Measurements from ENCODE around the gene CEP152. TPM values are rescaled to one million over a fixed set of nuclear protein-coding genes. Genes with fewer than 3 reads are reported as not detected.
A peak's percentile ranks its signal among the peaks of the same experiment; 100 is the strongest.

Gene CEP152
- total RNA-seq, 4 donors from 2014 or later: 0.51 to 2.4 (median 1.4) TPM

GRCh38 chr15:48811325-48811958 is 573 bp upstream of the CEP152 start:
- Histone ChIP-seq H3K4me1 (peaks cover 0 to 8% of the 10 kb centered on the region in 2 donors), H3K27ac (peak overlapping the region in 1 of 4 donors; percentile 28), H3K4me3 (peak overlapping the region; percentile 67 to 88 (median 79)), H3K9me3 (no peaks in the 10 kb centered on the region), H3K36me3 (no peaks in the 10 kb centered on the region), H3K27me3 (no peaks in the 10 kb centered on the region)
- ATAC-seq (peak; percentile 12 to 17), DNase-seq (no peak)
- intact Hi-C loops (cut with DNase I; ENCODE audit: low total_unique reads) (loop anchor here (5.0 kb wide), 2 partner anchors 151 to 811 kb away; partner anchors contain the start of genes DTWD1, FAM227B and SHC4), in situ Hi-C loops (cut with MboI; ENCODE audit: low sequenced_read_pairs in 4 of 4) (loop anchor here in 3 of 4 donors (25.0 kb wide), 1 partner anchor 449 kb away; no protein-coding TSS in a partner anchor)
- TF ChIP-seq POLR2A (IDR thresholded peaks at IDR 0.05) (no peak), CTCF (IDR thresholded peaks at IDR 0.05 in 4 of 5, conservative IDR thresholded peaks at IDR 0.05 in 1 of 5) (no peak)

- no peaks in the 10 kb centered on the region for H3K9me3 ChIP-seq
- no peak overlapping the region for H3K4me3 ChIP-seq
- H3K4me1 ChIP-seq: peaks cover 0 to 8% of the 10 kb centered on the region in 2 donors
- H3K27me3 ChIP-seq: no peaks in the 10 kb centered on the region
- H3K36me3 ChIP-seq: no peaks in the 10 kb centered on the region
- intact Hi-C loops (cut with DNase I; ENCODE audit: low total_unique reads): no loop called here
- DNase-seq: no peak
- no peak for ATAC-seq
- in situ Hi-C loops (cut with MboI; ENCODE audit: low sequenced_read_pairs in 4 of 4): loop anchor here (10.0 to 25.0 kb wide), 2 partner anchors 444 to 451 kb away; no protein-coding TSS in a partner anchor
- no peak overlapping the region for H3K27ac ChIP-seq
- TF ChIP-seq POLR2A (IDR thresholded peaks at IDR 0.05) (no peak), CTCF (IDR thresholded peaks at IDR 0.05 in 4 of 5, conservative IDR thresholded peaks at IDR 0.05 in 1 of 5) (no peak)
Measured at GRCh38 chr15:48806151-48806550, 4.7 kb downstream of the CEP152 start.

GRCh38 chr15:48805591-48805990 is 5.3 kb downstream of the CEP152 start:
- no peak overlapping the region for H3K27ac ChIP-seq
- no peaks in the 10 kb centered on the region for H3K36me3 ChIP-seq
- peaks cover 0 to 8% of the 10 kb centered on the region in 2 donors for H3K4me1 ChIP-seq
- intact Hi-C loops (cut with DNase I; ENCODE audit: low total_unique reads): no loop called here
- in situ Hi-C loops (cut with MboI; ENCODE audit: low sequenced_read_pairs in 4 of 4): loop anchor here (10.0 to 25.0 kb wide), 2 partner anchors 443 to 451 kb away; no protein-coding TSS in a partner anchor
- H3K27me3 ChIP-seq: no peaks in the 10 kb centered on the region
- no peaks in the 10 kb centered on the region for H3K9me3 ChIP-seq
- DNase-seq (no peak), ATAC-seq (no peak)
- no peak for TF ChIP-seq CTCF (IDR thresholded peaks at IDR 0.05 in 4 of 5, conservative IDR thresholded peaks at IDR 0.05 in 1 of 5)
- no peak for TF ChIP-seq POLR2A (IDR thresholded peaks at IDR 0.05)
- no peak overlapping the region for H3K4me3 ChIP-seq

GRCh38 chr15:48803877-48804276 is 7.0 kb downstream of the CEP152 start:
- intact Hi-C loops (cut with DNase I; ENCODE audit: low total_unique reads): loop anchor here (5.0 kb wide), 1 partner anchor 447 kb away; no protein-coding TSS in a partner anchor
- Histone ChIP-seq H3K36me3 (no peaks in the 10 kb centered on the region), H3K4me3 (no peak overlapping the region), H3K9me3 (no peaks in the 10 kb centered on the region), H3K27ac (no peak overlapping the region), H3K27me3 (no peaks in the 10 kb centered on the region), H3K4me1 (no peaks in the 10 kb centered on the region)
- ATAC-seq (no peak), DNase-seq (no peak)
- in situ Hi-C loops (cut with MboI; ENCODE audit: low sequenced_read_pairs in 4 of 4): loop anchor here (10.0 to 25.0 kb wide), 2 partner anchors 442 to 449 kb away; no protein-coding TSS in a partner anchor
- TF ChIP-seq CTCF (IDR thresholded peaks at IDR 0.05 in 4 of 5, conservative IDR thresholded peaks at IDR 0.05 in 1 of 5) (no peak), POLR2A (IDR thresholded peaks at IDR 0.05) (no peak)

Data from gastrocnemius medialis (tissue), 4 donors.